K562 (cell line): ENCODE data around the gene HOXB4. TPM values are rescaled to one million over a fixed set of nuclear protein-coding genes. Genes with fewer than 3 reads are reported as not detected.
A peak's percentile ranks its signal among the peaks of the same experiment; 100 is the strongest.

ENCODE experiments used
- CREB1 ChIP-seq, 2 experiments: sonication (generic) in 1 of 2; formaldehyde crosslinking in 1 of 2; IDR thresholded peaks; 2 replicates each; pipeline versions ENCODE4 v1.6.1 to v1.8.0; 2012 to 2022; ENCODE audit warnings: inconsistent platforms in 1 of 2, mild to moderate bottlenecking in 1 of 2, missing genetic modification reagents in 1 of 2, moderate library complexity in 1 of 2
- EP400 ChIP-seq: fragments of 450-650 bp; IDR thresholded peaks from 2 replicates; pipeline ENCODE4 v1.6.1; 2017; ENCODE audit warnings: antibody characterized with exemption, mild to moderate bottlenecking, moderate library complexity
- FOSL1 ChIP-seq: fragments of 200-800 bp; sonication (Bioruptor generic); conservative IDR thresholded peaks from 2 replicates; pipeline ENCODE4 v1.6.1; 2016; ENCODE audit warnings: missing genetic modification characterization, missing compliant biosample characterization
- HDAC1 ChIP-seq, 2 experiments: fragments of 450-650 bp; IDR thresholded peaks; 2 replicates each; pipeline ENCODE4 v1.6.1; 2016 to 2017; ENCODE audit warnings: inconsistent platforms in 1 of 2, mild to moderate bottlenecking in 1 of 2, moderate library complexity in 1 of 2
- NFIX ChIP-seq: fragments of 250-450 bp; sonication (Bioruptor Pico); IDR thresholded peaks from 2 replicates; pipeline ENCODE4 v1.4.0; 2020; ENCODE audit warnings: low read depth, mild to moderate bottlenecking, moderate library complexity
- POLR2G ChIP-seq: fragments of 200-400 bp; formaldehyde crosslinking; IDR thresholded peaks from 2 replicates; pipeline ENCODE4 v1.6.1; 2017; ENCODE audit warnings: low read depth, mild to moderate bottlenecking, antibody characterized with exemption, low read length, moderate library complexity
- RBM14 ChIP-seq: fragments of 200-400 bp; formaldehyde crosslinking; IDR thresholded peaks from 2 replicates; pipeline ENCODE4 v1.6.1; 2018; ENCODE audit warnings: low read depth, mild to moderate bottlenecking, low read length, moderate library complexity, borderline replicate concordance; ENCODE audit not compliant: insufficient read depth
- RFX7 ChIP-seq: fragments of 250-450 bp; sonication (Bioruptor Pico); IDR thresholded peaks from 2 replicates; pipeline ENCODE4 v1.5.1; 2021; ENCODE audit warnings: mild to moderate bottlenecking
- SIN3A ChIP-seq, 2 experiments: fragments of 150-350 bp in 1 of 2; IDR thresholded peaks; 2 replicates each; pipeline ENCODE4 v1.6.1; 2011 to 2016; ENCODE audit warnings: borderline replicate concordance in 2 of 2, low read depth in 2 of 2, low read length in 2 of 2, mild to moderate bottlenecking in 2 of 2, moderate library complexity in 2 of 2; ENCODE audit not compliant: control insufficient read depth in 1 of 2
- SNRNP70 ChIP-seq: fragments of 200-400 bp; formaldehyde crosslinking; optimal IDR thresholded peaks from 2 replicates; pipeline ENCODE3; 2017; ENCODE audit warnings: low read depth, low read length
- TRIM24 ChIP-seq, 2 experiments: fragments of 450-650 bp; IDR thresholded peaks; 2 replicates each; pipeline ENCODE4 v1.6.1; 2016
- ZNF232 ChIP-seq: sonication (generic); formaldehyde crosslinking; IDR thresholded peaks from 2 replicates; pipeline ENCODE4 v1.8.0; 2022; ENCODE audit warnings: mild to moderate bottlenecking, missing genetic modification reagents
- ZNF589 ChIP-seq: fragments of 200-800 bp; sonication (Bioruptor generic); IDR thresholded peaks from 2 replicates; pipeline ENCODE4 v1.6.1; 2016; ENCODE audit warnings: low read depth, missing genetic modification characterization, missing compliant biosample characterization
- ZNF707 ChIP-seq: fragments of 250-450 bp; sonication (Bioruptor Pico); conservative IDR thresholded peaks from 2 replicates; pipeline ENCODE4 v1.8.0; 2022; ENCODE audit warnings: inconsistent platforms, mild to moderate bottlenecking, moderate library complexity
- polyA plus RNA-seq, 8 experiments: library from polyadenylated mRNA; depleted of rRNA in 4 of 8; stranded (reverse) in 5 of 8; unstranded in 3 of 8; fragments of >200 nt; fragmentation: Nextera tagmentation in 2 of 8; fragmentation: Illumina TruSeq in 1 of 8; extraction: Ambion mirVana in 2 of 8; extraction: Trizol in 1 of 8; gene quantifications; 2 replicates each; pipeline versions ENCODE4 v1.2.1 to v1.2.3, GENCODE V29; 2011 to 2014; ENCODE audit warnings: inconsistent platforms in 1 of 8, missing spikeins in 1 of 8
- total RNA-seq, 7 experiments: library from RNA; depleted of rRNA in 6 of 7; stranded (reverse); fragments of >200 nt in 6 of 7; fragmentation: Illumina TruSeq in 2 of 7; extraction: Trizol in 2 of 7; gene quantifications; 2 replicates each; pipeline versions ENCODE4 v1.2.1 to v1.2.3, GENCODE V29; 2011 to 2021; ENCODE audit warnings: low replicate concordance in 1 of 7
- TF ChIP-seq, protein P1 (sequence below), 2 experiments: fragments of 450-650 bp; IDR thresholded peaks; 2 replicates each; pipeline ENCODE4 v1.6.1; 2018; ENCODE audit warnings: mild to moderate bottlenecking in 2 of 2, low read depth in 1 of 2; ENCODE audit not compliant: partially characterized antibody in 2 of 2
- TF ChIP-seq, protein P2 (sequence below): sonication (generic); formaldehyde crosslinking; IDR thresholded peaks from 2 replicates; pipeline ENCODE4 v1.8.0; 2022; ENCODE audit warnings: missing genetic modification reagents, mild to moderate bottlenecking, borderline replicate concordance
- TF ChIP-seq, protein P3 (sequence below): IDR thresholded peaks from 2 replicates; pipeline ENCODE4 v1.6.1; 2011; ENCODE audit not compliant: insufficient read length; ENCODE audit errors: extremely low read depth
- TF ChIP-seq, protein P4 (sequence below): fragments of 200-800 bp; sonication (Bioruptor generic); IDR thresholded peaks from 2 replicates; pipeline ENCODE4 v1.6.1; 2017; ENCODE audit warnings: missing genetic modification characterization, missing compliant biosample characterization

HOXB4 gene
- total and polyA plus RNA-seq, 9 of the 15 experiments (the other 6 are each of a cell fraction or from before 2014, with no cell fraction given) = 1.6 to 34.9 (median 14.9) TPM

DNA sequence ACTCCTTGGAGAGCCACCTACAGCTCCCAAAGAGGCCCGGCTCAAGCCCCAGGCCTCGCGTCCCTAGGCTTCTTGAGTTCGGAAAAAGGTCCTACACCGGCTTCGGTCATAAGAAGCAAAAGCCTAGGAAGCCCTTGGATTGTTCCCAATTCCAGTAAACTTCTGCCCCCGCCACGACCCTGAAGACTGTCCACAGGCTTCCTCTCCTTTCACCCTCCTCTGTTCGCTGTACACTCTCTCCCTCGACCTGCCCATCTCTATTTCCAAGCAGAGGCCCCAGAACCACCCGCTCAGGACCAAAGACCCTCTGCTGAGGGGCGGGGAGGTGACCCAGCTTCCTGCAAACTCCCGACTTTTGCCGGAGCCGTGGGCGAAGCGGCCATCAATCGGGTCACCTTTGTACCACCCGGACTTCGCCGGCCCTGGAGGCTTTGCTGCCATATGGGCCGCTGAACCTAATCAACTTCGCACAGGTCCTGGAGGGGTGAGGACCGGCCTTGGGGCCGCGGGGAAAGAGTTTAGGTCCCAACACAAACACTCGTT, 36.0 kb downstream of the HOXB4 start (continued):
- TF ChIP-seq, protein P1, sequence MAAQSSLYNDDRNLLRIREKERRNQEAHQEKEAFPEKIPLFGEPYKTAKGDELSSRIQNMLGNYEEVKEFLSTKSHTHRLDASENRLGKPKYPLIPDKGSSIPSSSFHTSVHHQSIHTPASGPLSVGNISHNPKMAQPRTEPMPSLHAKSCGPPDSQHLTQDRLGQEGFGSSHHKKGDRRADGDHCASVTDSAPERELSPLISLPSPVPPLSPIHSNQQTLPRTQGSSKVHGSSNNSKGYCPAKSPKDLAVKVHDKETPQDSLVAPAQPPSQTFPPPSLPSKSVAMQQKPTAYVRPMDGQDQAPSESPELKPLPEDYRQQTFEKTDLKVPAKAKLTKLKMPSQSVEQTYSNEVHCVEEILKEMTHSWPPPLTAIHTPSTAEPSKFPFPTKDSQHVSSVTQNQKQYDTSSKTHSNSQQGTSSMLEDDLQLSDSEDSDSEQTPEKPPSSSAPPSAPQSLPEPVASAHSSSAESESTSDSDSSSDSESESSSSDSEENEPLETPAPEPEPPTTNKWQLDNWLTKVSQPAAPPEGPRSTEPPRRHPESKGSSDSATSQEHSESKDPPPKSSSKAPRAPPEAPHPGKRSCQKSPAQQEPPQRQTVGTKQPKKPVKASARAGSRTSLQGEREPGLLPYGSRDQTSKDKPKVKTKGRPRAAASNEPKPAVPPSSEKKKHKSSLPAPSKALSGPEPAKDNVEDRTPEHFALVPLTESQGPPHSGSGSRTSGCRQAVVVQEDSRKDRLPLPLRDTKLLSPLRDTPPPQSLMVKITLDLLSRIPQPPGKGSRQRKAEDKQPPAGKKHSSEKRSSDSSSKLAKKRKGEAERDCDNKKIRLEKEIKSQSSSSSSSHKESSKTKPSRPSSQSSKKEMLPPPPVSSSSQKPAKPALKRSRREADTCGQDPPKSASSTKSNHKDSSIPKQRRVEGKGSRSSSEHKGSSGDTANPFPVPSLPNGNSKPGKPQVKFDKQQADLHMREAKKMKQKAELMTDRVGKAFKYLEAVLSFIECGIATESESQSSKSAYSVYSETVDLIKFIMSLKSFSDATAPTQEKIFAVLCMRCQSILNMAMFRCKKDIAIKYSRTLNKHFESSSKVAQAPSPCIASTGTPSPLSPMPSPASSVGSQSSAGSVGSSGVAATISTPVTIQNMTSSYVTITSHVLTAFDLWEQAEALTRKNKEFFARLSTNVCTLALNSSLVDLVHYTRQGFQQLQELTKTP (IDR thresholded peaks at IDR 0.05; ENCODE audit: low read depth in 1 of 2, partially characterized antibody in 2 of 2) = peak; percentile 66 to 78
- TF ChIP-seq SNRNP70 (no peak), NFIX (no peak), RBM14 (no peak), CREB1 (IDR thresholded peaks at IDR 0.05) (0 out of 2 replicates have a peak, but pooled peaks have one; percentile 10), CREB1 (CRISPR knock-in tag; IDR thresholded peaks at IDR 0.05) (no peak), RFX7 (no peak), EP400 (0 out of 2 replicates have a peak, but pooled peaks have one; percentile 3), HDAC1 (IDR thresholded peaks at IDR 0.05) (0 out of 4 replicates have a peak, but pooled peaks of 1 of the 2 experiments have one; percentile 5), SIN3A (IDR thresholded peaks at IDR 0.05; ENCODE audit: borderline replicate concordance in 2 of 2, control insufficient read depth in 1 of 2, low read depth in 2 of 2, low read length in 2 of 2) (peak in 1 of 2 experiments; percentile 27; a peak in 1 of 4 replicates), POLR2G (peak; percentile 59), ZNF232 (no peak), ZNF707 (CRISPR knock-in tag) (no peak), FOSL1 (tag) (no peak), TRIM24 (IDR thresholded peaks at IDR 0.05) (no peak), ZNF589 (CRISPR knock-in tag) (no peak)
- TF ChIP-seq, protein P2, sequence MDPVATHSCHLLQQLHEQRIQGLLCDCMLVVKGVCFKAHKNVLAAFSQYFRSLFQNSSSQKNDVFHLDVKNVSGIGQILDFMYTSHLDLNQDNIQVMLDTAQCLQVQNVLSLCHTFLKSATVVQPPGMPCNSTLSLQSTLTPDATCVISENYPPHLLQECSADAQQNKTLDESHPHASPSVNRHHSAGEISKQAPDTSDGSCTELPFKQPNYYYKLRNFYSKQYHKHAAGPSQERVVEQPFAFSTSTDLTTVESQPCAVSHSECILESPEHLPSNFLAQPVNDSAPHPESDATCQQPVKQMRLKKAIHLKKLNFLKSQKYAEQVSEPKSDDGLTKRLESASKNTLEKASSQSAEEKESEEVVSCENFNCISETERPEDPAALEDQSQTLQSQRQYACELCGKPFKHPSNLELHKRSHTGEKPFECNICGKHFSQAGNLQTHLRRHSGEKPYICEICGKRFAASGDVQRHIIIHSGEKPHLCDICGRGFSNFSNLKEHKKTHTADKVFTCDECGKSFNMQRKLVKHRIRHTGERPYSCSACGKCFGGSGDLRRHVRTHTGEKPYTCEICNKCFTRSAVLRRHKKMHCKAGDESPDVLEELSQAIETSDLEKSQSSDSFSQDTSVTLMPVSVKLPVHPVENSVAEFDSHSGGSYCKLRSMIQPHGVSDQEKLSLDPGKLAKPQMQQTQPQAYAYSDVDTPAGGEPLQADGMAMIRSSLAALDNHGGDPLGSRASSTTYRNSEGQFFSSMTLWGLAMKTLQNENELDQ (CRISPR knock-in tag) = no peak
- TF ChIP-seq, protein P3, sequence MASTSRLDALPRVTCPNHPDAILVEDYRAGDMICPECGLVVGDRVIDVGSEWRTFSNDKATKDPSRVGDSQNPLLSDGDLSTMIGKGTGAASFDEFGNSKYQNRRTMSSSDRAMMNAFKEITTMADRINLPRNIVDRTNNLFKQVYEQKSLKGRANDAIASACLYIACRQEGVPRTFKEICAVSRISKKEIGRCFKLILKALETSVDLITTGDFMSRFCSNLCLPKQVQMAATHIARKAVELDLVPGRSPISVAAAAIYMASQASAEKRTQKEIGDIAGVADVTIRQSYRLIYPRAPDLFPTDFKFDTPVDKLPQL = no peak
- TF ChIP-seq, protein P4, sequence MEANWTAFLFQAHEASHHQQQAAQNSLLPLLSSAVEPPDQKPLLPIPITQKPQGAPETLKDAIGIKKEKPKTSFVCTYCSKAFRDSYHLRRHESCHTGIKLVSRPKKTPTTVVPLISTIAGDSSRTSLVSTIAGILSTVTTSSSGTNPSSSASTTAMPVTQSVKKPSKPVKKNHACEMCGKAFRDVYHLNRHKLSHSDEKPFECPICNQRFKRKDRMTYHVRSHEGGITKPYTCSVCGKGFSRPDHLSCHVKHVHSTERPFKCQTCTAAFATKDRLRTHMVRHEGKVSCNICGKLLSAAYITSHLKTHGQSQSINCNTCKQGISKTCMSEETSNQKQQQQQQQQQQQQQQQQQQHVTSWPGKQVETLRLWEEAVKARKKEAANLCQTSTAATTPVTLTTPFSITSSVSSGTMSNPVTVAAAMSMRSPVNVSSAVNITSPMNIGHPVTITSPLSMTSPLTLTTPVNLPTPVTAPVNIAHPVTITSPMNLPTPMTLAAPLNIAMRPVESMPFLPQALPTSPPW (CRISPR knock-in tag) = no peak
